ENCODE data around the gene ARFGEF3. TPM values are rescaled to one million over a fixed set of nuclear protein-coding genes. Genes with fewer than 3 reads are reported as not detected.

Gene ARFGEF3
- total RNA-seq, 1 experiment from 2014 or later, result 5.2 TPM

GRCh38 chr6:138124096-138124495 is 37.6 kb upstream of the ARFGEF3 start:
- Histone ChIP-seq H3K36me3 (ENCODE audit: control insufficient read depth, insufficient read depth, low read length) (no peaks in the 10 kb centered on the region), H3K4me3 (ENCODE audit: low read depth, low read length) (no peak overlapping the region), H3K27me3 (replicated peaks; ENCODE audit: control insufficient read depth, insufficient read depth, low read length) (no peaks in the 10 kb centered on the region), H3K4me1 (no peaks in the 10 kb centered on the region), H3K9me3 (0 out of 2 replicates have a peak, but pooled peaks cover 5% of the 10 kb centered on the region)
- intact Hi-C loops (cut with micrococcal nuclease; ENCODE audit: unreplicated experiment), result no loop called here
- Mint-ChIP-seq H3K4me3 (ENCODE audit: unreplicated experiment) (no peak overlapping the region), H3K27ac (ENCODE audit: unreplicated experiment) (no peak overlapping the region), H3K36me3 (ENCODE audit: insufficient read depth, unreplicated experiment) (no peaks in the 10 kb centered on the region), H3K27me3 (ENCODE audit: insufficient read depth, unreplicated experiment) (no peaks in the 10 kb centered on the region), H3K4me1 (ENCODE audit: low read depth, unreplicated experiment) (no peaks in the 10 kb centered on the region), H3K9me3 (ENCODE audit: unreplicated experiment) (peaks cover 21% of the 10 kb centered on the region)
- no TSS peak for BruUV-seq (replicated peaks)
- DNase-seq, result no peak
- POLR2A ChIA-PET, result no interaction called here
- TF ChIP-seq CTCF (IDR thresholded peaks at IDR 0.05; ENCODE audit: insufficient read depth in 1 of 2, low read depth in 1 of 2, low read length in 1 of 2, severe bottlenecking in 1 of 2, unreplicated experiment in 1 of 2), result no peak
- CTCF ChIA-PET, result no interaction called here

GRCh38 chr6:138128096-138128495 is 33.6 kb upstream of the ARFGEF3 start:
- H3K36me3 Mint-ChIP-seq (ENCODE audit: insufficient read depth, unreplicated experiment), result no peaks in the 10 kb centered on the region
- H3K27ac Mint-ChIP-seq (ENCODE audit: unreplicated experiment), result no peak overlapping the region
- intact Hi-C loops (cut with micrococcal nuclease; ENCODE audit: unreplicated experiment), result no loop called here
- H3K36me3 ChIP-seq (ENCODE audit: control insufficient read depth, insufficient read depth, low read length), result no peaks in the 10 kb centered on the region
- no peak overlapping the region for H3K4me3 ChIP-seq (ENCODE audit: low read depth, low read length)
- H3K27me3 Mint-ChIP-seq (ENCODE audit: insufficient read depth, unreplicated experiment), result peaks cover 2% of the 10 kb centered on the region
- DNase-seq, result no peak
- no TSS peak for BruUV-seq (replicated peaks)
- CTCF ChIA-PET, result no interaction called here
- H3K4me3 Mint-ChIP-seq (ENCODE audit: unreplicated experiment), result no peak overlapping the region
- POLR2A ChIA-PET, result no interaction called here
- peaks cover 22% of the 10 kb centered on the region for H3K9me3 Mint-ChIP-seq (ENCODE audit: unreplicated experiment)
- TF ChIP-seq CTCF (IDR thresholded peaks at IDR 0.05; ENCODE audit: insufficient read depth in 1 of 2, low read depth in 1 of 2, low read length in 1 of 2, severe bottlenecking in 1 of 2, unreplicated experiment in 1 of 2), result no peak
- H3K4me1 Mint-ChIP-seq (ENCODE audit: low read depth, unreplicated experiment), result no peaks in the 10 kb centered on the region
- H3K9me3 ChIP-seq, result 0 out of 2 replicates have a peak, but pooled peaks cover 5% of the 10 kb centered on the region
- no peaks in the 10 kb centered on the region for H3K4me1 ChIP-seq
- no peaks in the 10 kb centered on the region for H3K27me3 ChIP-seq (replicated peaks; ENCODE audit: control insufficient read depth, insufficient read depth, low read length)

- no peaks in the 10 kb centered on the region for H3K4me1 ChIP-seq
- no peak overlapping the region for H3K4me3 Mint-ChIP-seq (ENCODE audit: unreplicated experiment)
- H3K4me3 ChIP-seq (ENCODE audit: low read depth, low read length), result no peak overlapping the region
- ChIA-PET POLR2A (no interaction called here), CTCF (no interaction called here)
- H3K9me3 ChIP-seq, result no peaks in the 10 kb centered on the region
- BruUV-seq (replicated peaks), result no TSS peak
- no peaks in the 10 kb centered on the region for H3K4me1 Mint-ChIP-seq (ENCODE audit: low read depth, unreplicated experiment)
- H3K27me3 ChIP-seq (replicated peaks; ENCODE audit: control insufficient read depth, insufficient read depth, low read length), result no peaks in the 10 kb centered on the region
- H3K36me3 Mint-ChIP-seq (ENCODE audit: insufficient read depth, unreplicated experiment), result no peaks in the 10 kb centered on the region
- peaks cover 16% of the 10 kb centered on the region for H3K9me3 Mint-ChIP-seq (ENCODE audit: unreplicated experiment)
- no peak overlapping the region for H3K27ac Mint-ChIP-seq (ENCODE audit: unreplicated experiment)
- DNase-seq, result no peak
- H3K36me3 ChIP-seq (ENCODE audit: control insufficient read depth, insufficient read depth, low read length), result no peaks in the 10 kb centered on the region
- no peak for TF ChIP-seq CTCF (IDR thresholded peaks at IDR 0.05; ENCODE audit: insufficient read depth in 1 of 2, low read depth in 1 of 2, low read length in 1 of 2, severe bottlenecking in 1 of 2, unreplicated experiment in 1 of 2)
- intact Hi-C loops (cut with micrococcal nuclease; ENCODE audit: unreplicated experiment), result no loop called here
- H3K27me3 Mint-ChIP-seq (ENCODE audit: insufficient read depth, unreplicated experiment), result peaks cover 2% of the 10 kb centered on the region
Observed at GRCh38 chr6:138129190-138129589, 32.5 kb upstream of the ARFGEF3 start.
